HepG2 (cell line): ENCODE data around the gene SYS1. TPM values are rescaled to one million over a fixed set of nuclear protein-coding genes. Genes with fewer than 3 reads are reported as not detected.
A peak's percentile ranks its signal among the peaks of the same experiment; 100 is the strongest.

Experiments
- CBX1 ChIP-seq: IDR thresholded peaks from one replicate; pipeline ENCODE4 v1.6.1; 2016; ENCODE audit warnings: antibody characterized with exemption, low read depth
- CEBPG ChIP-seq: IDR thresholded peaks from 2 replicates; pipeline ENCODE4 v1.6.1; 2016
- FOXP4 ChIP-seq: sonication (generic); formaldehyde crosslinking; IDR thresholded peaks from 2 replicates; pipeline ENCODE4 v1.4.0; 2020; ENCODE audit warnings: missing genetic modification reagents
- IRF9 ChIP-seq: sonication (generic); formaldehyde crosslinking; IDR thresholded peaks from 2 replicates; pipeline ENCODE4 v1.8.0; 2022; ENCODE audit warnings: missing genetic modification reagents, mild to moderate bottlenecking, borderline replicate concordance
- KDM5A ChIP-seq: fragments of 200-600 bp; sonication (generic); IDR thresholded peaks from 2 replicates; pipeline ENCODE4 v1.7.0; 2018; ENCODE audit warnings: antibody characterized with exemption, mild to moderate bottlenecking, low read length, borderline replicate concordance
- MEIS2 ChIP-seq: sonication (generic); formaldehyde crosslinking; IDR thresholded peaks from 2 replicates; pipeline ENCODE4 v1.9.0; 2021; ENCODE audit warnings: mild to moderate bottlenecking, missing genetic modification reagents
- NFKB2 ChIP-seq: sonication (generic); formaldehyde crosslinking; IDR thresholded peaks from 2 replicates; pipeline ENCODE4 v1.4.0; 2020; ENCODE audit warnings: missing genetic modification reagents, borderline replicate concordance
- SETDB1 ChIP-seq: sonication (generic); formaldehyde crosslinking; IDR thresholded peaks from 2 replicates; pipeline ENCODE4 v1.5.1; 2020; ENCODE audit warnings: missing genetic modification reagents, mild to moderate bottlenecking, borderline replicate concordance
- SOX6 ChIP-seq, 2 experiments: fragments of 450-650 bp in 1 of 2; sonication (generic) in 1 of 2; formaldehyde crosslinking in 1 of 2; IDR thresholded peaks; 2 replicates each; pipeline versions ENCODE4 v1.4.0 to v1.6.1; 2017 to 2020; ENCODE audit warnings: antibody characterized with exemption in 1 of 2, mild to moderate bottlenecking in 1 of 2, missing genetic modification reagents in 1 of 2
- SP140L ChIP-seq: sonication (generic); formaldehyde crosslinking; IDR thresholded peaks from 2 replicates; pipeline ENCODE4 v1.4.0; 2020; ENCODE audit warnings: missing genetic modification reagents, borderline replicate concordance
- WIZ ChIP-seq: sonication (generic); formaldehyde crosslinking; IDR thresholded peaks from 2 replicates; pipeline ENCODE4 v1.5.1; 2020; ENCODE audit warnings: mild to moderate bottlenecking, missing genetic modification reagents
- ZBTB43 ChIP-seq: sonication (generic); formaldehyde crosslinking; conservative IDR thresholded peaks from 2 replicates; pipeline ENCODE4 v1.4.0; 2020; ENCODE audit warnings: missing genetic modification reagents
- ZBTB7B ChIP-seq: sonication (generic); formaldehyde crosslinking; IDR thresholded peaks from 2 replicates; pipeline ENCODE4 v1.4.0; 2020; ENCODE audit warnings: missing genetic modification reagents
- ZBTB8A ChIP-seq: sonication (generic); formaldehyde crosslinking; IDR thresholded peaks from 2 replicates; pipeline ENCODE4 v1.4.0; 2020; ENCODE audit warnings: mild to moderate bottlenecking, low read depth, missing genetic modification reagents, borderline replicate concordance
- ZC3H13 ChIP-seq: sonication (generic); formaldehyde crosslinking; IDR thresholded peaks from 2 replicates; pipeline ENCODE4 v1.8.1; 2023; ENCODE audit warnings: mild to moderate bottlenecking, missing genetic modification reagents, moderate library complexity
- ZNF20 ChIP-seq: sonication (generic); formaldehyde crosslinking; IDR thresholded peaks from 2 replicates; pipeline ENCODE4 v1.4.0; 2020; ENCODE audit warnings: mild to moderate bottlenecking, moderate library complexity, missing genetic modification reagents
- ZNF263 ChIP-seq: sonication (generic); formaldehyde crosslinking; IDR thresholded peaks from 2 replicates; pipeline ENCODE4 v1.4.0; 2020; ENCODE audit warnings: missing genetic modification reagents
- ZNF547 ChIP-seq: sonication (generic); formaldehyde crosslinking; IDR thresholded peaks from 2 replicates; pipeline ENCODE4 v1.5.1; 2020; ENCODE audit warnings: mild to moderate bottlenecking, missing genetic modification reagents
- ZNF572 ChIP-seq: sonication (generic); formaldehyde crosslinking; IDR thresholded peaks from 2 replicates; pipeline ENCODE4 v1.5.1; 2020; ENCODE audit warnings: mild to moderate bottlenecking, missing genetic modification reagents
- ZNF768 ChIP-seq: sonication (generic); formaldehyde crosslinking; IDR thresholded peaks from 2 replicates; pipeline ENCODE4 v1.4.0; 2020; ENCODE audit warnings: missing genetic modification reagents
- ZNF850 ChIP-seq: sonication (generic); formaldehyde crosslinking; conservative IDR thresholded peaks from 2 replicates; pipeline ENCODE4 v1.9.0; 2021; ENCODE audit warnings: mild to moderate bottlenecking, missing genetic modification reagents
- ZSCAN21 ChIP-seq: sonication (generic); formaldehyde crosslinking; IDR thresholded peaks from 2 replicates; pipeline ENCODE4 v1.8.0; 2022; ENCODE audit warnings: mild to moderate bottlenecking, missing genetic modification reagents, moderate library complexity, borderline replicate concordance
- ZSCAN22 ChIP-seq: sonication (generic); formaldehyde crosslinking; IDR thresholded peaks from 2 replicates; pipeline ENCODE4 v1.4.0; 2020; ENCODE audit warnings: mild to moderate bottlenecking, missing genetic modification reagents
- polyA plus RNA-seq, 8 experiments: library from polyadenylated mRNA; depleted of rRNA in 3 of 8; stranded (reverse) in 7 of 8; unstranded in 1 of 8; fragments of >200 nt; fragmentation: Illumina TruSeq in 4 of 8; extraction: Trizol in 4 of 8; gene quantifications; 2 replicates each; pipeline versions ENCODE4 v1.2.1 to v1.2.3, GENCODE V29; 2011 to 2016; ENCODE audit warnings: low read depth in 4 of 8, missing spikeins in 1 of 8, mixed read lengths in 1 of 8; ENCODE audit not compliant: insufficient read depth in 1 of 8
- total RNA-seq, 5 experiments: library from RNA; depleted of rRNA; stranded (reverse); fragments of >200 nt; fragmentation: Illumina TruSeq; extraction: Trizol; gene quantifications; 2 replicates each; pipeline ENCODE4 v1.2.3, GENCODE V29; 2016; ENCODE audit warnings: low read depth in 1 of 5

Gene SYS1
- total and polyA plus RNA-seq, 2 of the 13 experiments (the other 11 are each of a cell fraction or from before 2014, with no cell fraction given), result 38.3 to 65.6 TPM

GRCh38 chr20:45415822-45416637 lies 53.1 kb downstream of the SYS1 start, which contains the start of gene PIGT (continued):
- TF ChIP-seq IRF9 (CRISPR knock-in tag) (peak; percentile 97), ZBTB43 (CRISPR knock-in tag) (0 out of 2 replicates have a peak, but pooled peaks have one; percentile 45), ZBTB7B (CRISPR knock-in tag) (peak; percentile 87; the same call in 1 of the 2 replicates), ZSCAN21 (CRISPR knock-in tag) (peak; percentile 68; the same call in 1 of the 2 replicates), ZNF768 (CRISPR knock-in tag) (peak; percentile 82), CBX1 (no peak), SP140L (0 out of 2 replicates have a peak, but pooled peaks have one; percentile 51), FOXP4 (CRISPR knock-in tag) (no peak), ZNF547 (CRISPR knock-in tag) (peak; percentile 88; the same call in 1 of the 2 replicates), ZBTB8A (no peak; the same call in 1 of the 2 replicates), ZNF263 (CRISPR knock-in tag) (peak; percentile 69), ZNF20 (CRISPR knock-in tag) (no peak), ZSCAN22 (CRISPR knock-in tag) (no peak), ZNF850 (peak; percentile 61; the same call in 1 of the 2 replicates), MEIS2 (CRISPR knock-in tag) (peak; percentile 80), ZC3H13 (CRISPR knock-in tag) (no peak; the same call in 1 of the 2 replicates), NFKB2 (peak; percentile 96), SETDB1 (CRISPR knock-in tag) (0 out of 2 replicates have a peak, but pooled peaks have one; percentile 69), KDM5A (peak; percentile 98), SOX6 (IDR thresholded peaks at IDR 0.05) (no peak), SOX6 (CRISPR knock-in tag; IDR thresholded peaks at IDR 0.05) (peak; percentile 59), CEBPG (CRISPR knock-in tag) (no peak), ZNF572 (peak; percentile 96; the same call in 1 of the 2 replicates), WIZ (peak; percentile 91; the same call in 1 of the 2 replicates)
